Hepatocyte (in vitro differentiated cells): ENCODE results near the gene STMN3. TPM values are rescaled to one million over a fixed set of nuclear protein-coding genes. Genes with fewer than 3 reads are reported as not detected.
"Not testable (repeated sequence)": the region's sequence is repeated elsewhere in the genome, so short reads cannot be mapped to it uniquely, and the experiment has no call there.

Experiments
- DNase-seq: peaks from one replicate; pipeline ENCODE4 v3.0.0-alpha.2; 2016; ENCODE audit warnings: low spot score
- H2AFZ ChIP-seq: fragments of 200-600 bp; sonication (generic); 2 replicates; pipeline ENCODE4 v1.6.0; 2016; ENCODE audit warnings: antibody characterized with exemption, mild to moderate bottlenecking
- H3K27ac ChIP-seq: fragments of 200-600 bp; sonication (generic); 2 replicates; pipeline ENCODE4 v1.5.1; 2016; ENCODE audit warnings: mild to moderate bottlenecking
- H3K27me3 ChIP-seq: fragments of 200-600 bp; sonication (generic); 2 replicates; pipeline ENCODE4 v1.6.1; 2016
- H3K36me3 ChIP-seq: fragments of 200-600 bp; sonication (generic); replicated peaks from 2 replicates; pipeline ENCODE4 v1.5.1; 2016; ENCODE audit warnings: low read depth; ENCODE audit not compliant: insufficient read depth
- H3K4me1 ChIP-seq: fragments of 200-600 bp; sonication (generic); 2 replicates; pipeline ENCODE4 v1.5.1; 2016; ENCODE audit warnings: mild to moderate bottlenecking, moderate library complexity; ENCODE audit not compliant: insufficient read depth
- H3K4me2 ChIP-seq: fragments of 200-600 bp; sonication (generic); 2 replicates; pipeline ENCODE4 v1.6.0; 2016
- H3K4me3 ChIP-seq: fragments of 200-600 bp; sonication (generic); 2 replicates; pipeline ENCODE4 v1.5.1; 2016; ENCODE audit warnings: mild to moderate bottlenecking
- H3K79me2 ChIP-seq: fragments of 200-600 bp; sonication (generic); 2 replicates; pipeline ENCODE4 v1.6.0; 2017; ENCODE audit warnings: mild to moderate bottlenecking
- H3K9me2 ChIP-seq: fragments of 200-600 bp; sonication (generic); replicated peaks from 2 replicates; pipeline ENCODE4 v1.6.0; 2017; ENCODE audit warnings: mild to moderate bottlenecking; ENCODE audit not compliant: insufficient read depth
- H3K9me3 ChIP-seq: fragments of 200-600 bp; sonication (generic); 2 replicates; pipeline ENCODE4 v1.5.1; 2016; ENCODE audit warnings: low read depth, mild to moderate bottlenecking
- H4K20me1 ChIP-seq: fragments of 200-600 bp; sonication (generic); 2 replicates; pipeline ENCODE4 v1.6.0; 2016; ENCODE audit warnings: mild to moderate bottlenecking; ENCODE audit not compliant: insufficient read depth, poor library complexity, severe bottlenecking
- CTCF ChIP-seq: fragments of 200-600 bp; sonication (generic); IDR thresholded peaks from 2 replicates; pipeline ENCODE4 v1.5.1; 2016; ENCODE audit warnings: antibody characterized with exemption, mild to moderate bottlenecking; ENCODE audit not compliant: poor library complexity
- EZH2 ChIP-seq: fragments of 200-600 bp; sonication (generic); IDR thresholded peaks from 2 replicates; pipeline ENCODE4 v1.6.1; 2016; ENCODE audit warnings: antibody characterized with exemption, mild to moderate bottlenecking, borderline replicate concordance
- EZH2phosphoT487 ChIP-seq: fragments of 200-600 bp; sonication (generic); IDR thresholded peaks from one replicate; pipeline ENCODE4 v1.6.1; 2018; ENCODE audit warnings: antibody characterized with exemption, mild to moderate bottlenecking, low read depth, moderate library complexity; ENCODE audit not compliant: unreplicated experiment, severe bottlenecking
- WGBS: methylation state at CpG from one replicate; pipeline ENCODE4 v1.1.6; 2016; ENCODE audit warnings: low lambda C conversion rate; ENCODE audit errors: missing lambda C conversion rate; 5-methylcytosine and 5-hydroxymethylcytosine counted together
- polyA plus RNA-seq: library from polyadenylated mRNA; unstranded; fragments of >200 nt; fragmentation: Nextera tagmentation; extraction: Ambion mirVana; gene quantifications from 2 replicates; pipeline ENCODE4 v1.2.1, GENCODE V29; 2016
- total RNA-seq: library from RNA; depleted of rRNA; stranded (reverse); fragments of >200 nt; gene quantifications from 2 replicates; pipeline ENCODE4 v1.2.3, GENCODE V29; 2014

The STMN3 gene
- total and polyA plus RNA-seq, 2 experiments from 2014 or later, result 14.4 to 18.2 TPM

GRCh38 chr20:63653974-63654668 is 897 bp upstream of the STMN3 start:
- WGBS, result 54% methylated on average over 14 of the region's 15 CpGs
- DNase-seq, result no peak
- Histone ChIP-seq H3K36me3 (no peaks in the 10 kb centered on the region), H3K4me3 (no peak overlapping the region), H3K4me1 (peaks cover 5% of the 10 kb centered on the region), H3K27ac (peak overlapping the region; percentile 83), H2AFZ (peak overlapping the region; percentile 26), H3K27me3 (peaks cover 3% of the 10 kb centered on the region), H3K79me2 (peaks cover 5% of the 10 kb centered on the region), H3K9me2 (no peaks in the 10 kb centered on the region), H3K9me3 (no peaks in the 10 kb centered on the region), H3K4me2 (peak overlapping the region; percentile 93), H4K20me1 (peaks cover 11% of the 10 kb centered on the region)
- TF ChIP-seq EZH2, result no peak
- no peak for TF ChIP-seq EZH2phosphoT487

GRCh38 chr20:63652192-63652980 is 838 bp downstream of the STMN3 start:
- H3K9me3 ChIP-seq, result no peaks in the 10 kb centered on the region
- DNase-seq, result peak; percentile 45
- peaks cover 5% of the 10 kb centered on the region for H3K79me2 ChIP-seq
- peaks cover 3% of the 10 kb centered on the region for H3K4me1 ChIP-seq
- peaks cover 3% of the 10 kb centered on the region for H3K27me3 ChIP-seq
- no peak overlapping the region for H3K27ac ChIP-seq
- H3K4me2 ChIP-seq, result peak overlapping the region; percentile 93
- no peaks in the 10 kb centered on the region for H3K9me2 ChIP-seq
- no peak overlapping the region for H2AFZ ChIP-seq
- WGBS, result 0% methylated on average over 10 of the region's 91 CpGs
- H3K4me3 ChIP-seq, result peak overlapping the region; percentile 68
- H4K20me1 ChIP-seq, result peaks cover 13% of the 10 kb centered on the region
- TF ChIP-seq EZH2phosphoT487 (no peak), CTCF (peak; percentile 6), EZH2 (peak; percentile 52)
- no peaks in the 10 kb centered on the region for H3K36me3 ChIP-seq

- no peak for DNase-seq
- H3K27me3 ChIP-seq, result peaks cover 3% of the 10 kb centered on the region
- H3K4me2 ChIP-seq, result peak overlapping the region; percentile 93
- no peak overlapping the region for H3K27ac ChIP-seq
- no peaks in the 10 kb centered on the region for H3K9me2 ChIP-seq
- 20% methylated on average over 7 of the region's 11 CpGs for WGBS
- peak overlapping the region; percentile 68 for H3K4me3 ChIP-seq
- H3K4me1 ChIP-seq, result peaks cover 3% of the 10 kb centered on the region
- H2AFZ ChIP-seq, result no peak overlapping the region
- peaks cover 5% of the 10 kb centered on the region for H3K79me2 ChIP-seq
- H3K36me3 ChIP-seq, result no peaks in the 10 kb centered on the region
- TF ChIP-seq EZH2, result no peak
- no peak for TF ChIP-seq CTCF
- TF ChIP-seq EZH2phosphoT487, result no peak
- H4K20me1 ChIP-seq, result peaks cover 13% of the 10 kb centered on the region
- H3K9me3 ChIP-seq, result no peaks in the 10 kb centered on the region
Observed at GRCh38 chr20:63651942-63652191, 1.4 kb downstream of the STMN3 start.

GRCh38 chr20:63650486-63650885 is 2.7 kb downstream of the STMN3 start:
- not testable (repeated sequence) for H3K9me2 ChIP-seq, H3K27ac ChIP-seq, H3K9me3 ChIP-seq, H3K4me3 ChIP-seq, DNase-seq, H2AFZ ChIP-seq, H3K79me2 ChIP-seq, H3K27me3 ChIP-seq, H3K4me2 ChIP-seq, H3K36me3 ChIP-seq, H3K4me1 ChIP-seq
- WGBS, result 90% methylated on average over 4 of the region's 25 CpGs
- peaks cover 13% of the 10 kb centered on the region for H4K20me1 ChIP-seq
